GM19043 (cell line): Measurements from ENCODE around the gene GAMT.
"Not testable (repeated sequence)": the region's sequence is repeated elsewhere in the genome, so short reads cannot be mapped to it uniquely, and the experiment has no call there.

ENCODE experiments used
- ATAC-seq: cut with Tn5 transposase; IDR thresholded peaks from one replicate; pipeline ENCODE4 v1.9.1; 2021; ENCODE audit warnings: low read depth; ENCODE audit not compliant: unreplicated experiment

GAMT gene

GRCh38 chr19:1420085-1420484 lies 18.7 kb upstream of the GAMT start:
- not testable (repeated sequence) for ATAC-seq

DNA sequence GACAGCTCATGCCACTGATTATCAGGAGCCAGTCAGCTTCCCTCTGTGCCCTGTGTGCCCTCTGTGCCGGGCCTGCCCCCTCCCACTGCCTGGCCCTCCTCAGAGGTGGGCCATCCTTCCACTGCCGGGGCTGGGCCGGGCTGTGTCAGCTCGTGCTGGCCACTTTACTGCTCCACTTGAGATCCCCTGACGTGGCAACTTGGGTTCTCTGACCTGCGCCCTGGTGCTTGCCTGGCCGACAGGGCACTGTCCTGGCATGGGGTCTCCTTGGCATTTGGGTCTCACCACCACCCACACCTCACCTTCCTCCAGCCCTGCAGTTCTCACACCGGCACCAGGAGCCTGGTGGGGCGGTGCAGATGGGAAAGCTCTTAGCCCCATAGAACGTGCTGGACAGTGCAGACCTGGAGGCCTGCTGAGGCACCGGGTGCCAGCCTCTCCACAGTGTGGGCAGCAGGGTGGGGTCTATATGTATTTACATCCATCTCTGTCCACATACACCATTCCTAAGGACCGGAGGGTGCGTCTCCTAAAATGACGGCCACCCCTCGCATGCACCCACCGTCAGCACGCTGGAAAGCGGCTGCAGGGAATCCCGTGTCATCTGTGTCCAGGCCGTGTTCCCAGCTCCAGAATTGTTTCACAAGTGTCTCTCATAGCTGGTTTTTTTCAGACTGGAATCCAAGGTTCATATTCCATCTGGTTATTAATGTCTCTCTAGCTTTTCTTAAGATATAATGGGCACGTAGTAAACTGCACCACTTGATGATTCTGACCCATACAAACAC lies 17.8 kb upstream of the GAMT start:
- no peak for ATAC-seq

DNA sequence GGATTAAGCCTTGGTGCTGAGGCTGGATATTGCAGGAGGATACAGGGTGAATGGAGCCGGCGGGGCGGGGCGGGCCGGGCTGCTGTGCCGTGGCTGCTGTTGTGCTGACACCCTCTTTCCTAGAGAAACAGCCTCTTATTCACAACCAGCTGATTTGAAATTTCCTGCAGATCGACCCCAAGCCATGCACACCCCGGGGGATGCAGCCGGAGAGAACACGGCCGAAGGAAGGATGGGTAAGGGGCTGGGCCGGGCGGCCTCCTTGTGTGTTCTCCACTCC lies 17.1 kb upstream of the GAMT start:
- no peak for ATAC-seq

GRCh38 chr19:1417681-1418495 lies 16.5 kb upstream of the GAMT start:
- ATAC-seq: no peak

DNA sequence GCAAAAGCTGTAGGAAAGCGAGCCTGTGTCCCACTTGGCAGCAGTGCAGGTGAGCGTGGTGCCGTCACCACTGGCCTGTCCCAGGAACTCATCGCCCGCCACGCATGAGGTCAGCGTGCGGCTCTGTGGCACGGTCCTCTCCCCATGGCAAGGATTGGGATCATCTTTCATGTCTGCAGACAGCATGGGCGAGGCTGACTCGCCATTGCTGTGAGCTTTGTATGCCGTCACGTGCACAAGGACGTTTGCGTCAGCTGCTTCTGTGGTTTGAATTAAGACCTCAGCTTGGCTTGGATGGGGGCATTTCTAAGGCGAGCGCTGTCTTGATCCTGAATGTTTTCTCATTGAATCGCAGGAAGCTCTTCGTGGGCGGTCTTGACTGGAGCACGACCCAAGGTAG lies 15.8 kb upstream of the GAMT start:
- ATAC-seq: no peak

DNA sequence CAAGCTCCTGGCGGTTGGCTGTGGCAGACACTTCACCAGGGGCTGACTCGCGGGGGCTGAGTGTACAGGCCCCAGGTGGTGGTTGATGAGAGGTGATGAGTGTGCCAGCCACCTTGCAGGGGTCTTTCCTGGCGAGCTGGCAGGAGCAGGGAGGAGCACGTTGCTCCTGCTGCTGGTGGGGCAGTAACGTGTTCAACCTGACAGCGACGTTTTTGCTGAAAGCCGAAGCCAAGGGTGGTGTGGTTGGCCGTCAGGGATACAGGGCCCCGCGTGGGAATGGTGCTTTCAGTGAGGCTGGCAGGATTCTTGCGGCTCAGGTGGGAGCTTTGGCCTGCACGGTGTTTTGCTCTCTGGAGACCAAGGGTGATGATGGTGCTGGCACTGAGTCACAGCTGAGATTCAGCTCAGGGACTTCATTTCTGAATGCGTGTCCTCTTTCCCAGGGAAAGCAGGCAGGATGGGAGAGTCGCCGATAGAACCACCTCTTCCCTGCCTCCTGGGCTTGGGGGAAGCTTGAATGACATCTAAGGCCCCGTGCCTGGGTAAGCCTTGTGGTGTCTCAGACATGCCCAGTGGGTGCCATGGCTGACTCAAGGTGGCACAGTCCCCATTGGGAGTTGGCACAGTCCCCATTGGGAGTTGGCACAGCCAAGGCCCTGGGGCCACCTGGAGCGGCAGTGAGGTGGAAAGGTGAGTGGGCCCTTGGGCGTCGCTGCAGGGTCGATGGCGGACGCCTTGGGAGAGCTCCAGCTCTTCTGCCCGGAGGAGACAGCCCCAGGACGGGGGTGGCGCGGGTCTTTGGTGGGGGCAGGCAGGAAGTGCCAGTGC lies 14.9 kb upstream of the GAMT start:
- ATAC-seq: no peak

GRCh38 chr19:1412995-1413800 lies 11.9 kb upstream of the GAMT start:
- no peak for ATAC-seq

- ATAC-seq: no peak
Observed at GRCh38 chr19:1412323-1412923, 11.1 kb upstream of the GAMT start.

DNA sequence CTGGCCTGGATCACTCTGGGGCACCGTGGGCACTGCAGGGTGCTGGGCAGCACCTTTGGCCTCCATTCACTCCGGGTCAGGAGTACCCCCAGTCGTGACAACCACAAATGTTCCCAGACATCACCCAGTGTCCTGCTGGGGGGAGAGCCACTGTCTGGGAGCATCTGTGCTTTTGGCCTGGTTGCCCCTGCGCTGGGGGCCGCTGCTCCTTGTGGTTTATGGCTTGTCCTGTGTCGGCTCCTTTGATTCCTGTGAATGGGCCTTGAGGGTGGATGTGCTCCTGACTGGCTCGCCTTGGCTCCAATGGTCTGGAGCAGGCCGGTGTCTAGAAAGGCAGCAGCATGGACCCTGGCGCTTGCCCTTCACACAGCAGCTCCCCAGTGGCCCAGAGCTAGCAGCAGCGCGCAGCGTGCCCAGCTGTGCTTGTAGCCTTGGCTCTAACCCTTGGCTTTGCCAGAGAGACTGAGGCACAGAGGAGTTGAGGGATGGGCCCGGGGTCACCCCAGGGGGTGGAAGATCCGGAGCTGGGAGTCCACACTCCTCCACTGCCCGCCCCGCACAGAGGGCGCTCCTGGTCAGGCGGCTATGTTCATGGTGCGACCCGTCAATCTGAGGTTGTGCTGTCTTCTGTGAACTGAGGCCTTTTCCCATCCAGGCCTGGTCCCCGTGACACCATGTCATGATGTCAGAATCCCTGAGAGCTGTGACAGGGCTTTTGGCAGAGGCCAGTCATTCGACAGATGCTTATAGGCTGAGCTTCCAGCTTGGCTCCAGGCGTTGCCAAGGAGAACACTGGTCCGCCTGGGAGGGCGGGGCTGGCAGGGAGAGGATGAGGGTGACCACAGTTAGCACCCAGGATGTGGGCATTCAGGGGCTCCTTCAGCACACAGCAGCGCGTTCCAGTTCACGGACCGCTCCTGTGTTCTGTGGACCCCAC lies 10.2 kb upstream of the GAMT start:
- no peak for ATAC-seq

- no peak for ATAC-seq
Observed at GRCh38 chr19:1410789-1411188, 9.4 kb upstream of the GAMT start.

GRCh38 chr19:1410136-1410786 lies 8.9 kb upstream of the GAMT start:
- no peak for ATAC-seq

GRCh38 chr19:1409204-1410005 lies 8.1 kb upstream of the GAMT start:
- ATAC-seq: no peak

DNA sequence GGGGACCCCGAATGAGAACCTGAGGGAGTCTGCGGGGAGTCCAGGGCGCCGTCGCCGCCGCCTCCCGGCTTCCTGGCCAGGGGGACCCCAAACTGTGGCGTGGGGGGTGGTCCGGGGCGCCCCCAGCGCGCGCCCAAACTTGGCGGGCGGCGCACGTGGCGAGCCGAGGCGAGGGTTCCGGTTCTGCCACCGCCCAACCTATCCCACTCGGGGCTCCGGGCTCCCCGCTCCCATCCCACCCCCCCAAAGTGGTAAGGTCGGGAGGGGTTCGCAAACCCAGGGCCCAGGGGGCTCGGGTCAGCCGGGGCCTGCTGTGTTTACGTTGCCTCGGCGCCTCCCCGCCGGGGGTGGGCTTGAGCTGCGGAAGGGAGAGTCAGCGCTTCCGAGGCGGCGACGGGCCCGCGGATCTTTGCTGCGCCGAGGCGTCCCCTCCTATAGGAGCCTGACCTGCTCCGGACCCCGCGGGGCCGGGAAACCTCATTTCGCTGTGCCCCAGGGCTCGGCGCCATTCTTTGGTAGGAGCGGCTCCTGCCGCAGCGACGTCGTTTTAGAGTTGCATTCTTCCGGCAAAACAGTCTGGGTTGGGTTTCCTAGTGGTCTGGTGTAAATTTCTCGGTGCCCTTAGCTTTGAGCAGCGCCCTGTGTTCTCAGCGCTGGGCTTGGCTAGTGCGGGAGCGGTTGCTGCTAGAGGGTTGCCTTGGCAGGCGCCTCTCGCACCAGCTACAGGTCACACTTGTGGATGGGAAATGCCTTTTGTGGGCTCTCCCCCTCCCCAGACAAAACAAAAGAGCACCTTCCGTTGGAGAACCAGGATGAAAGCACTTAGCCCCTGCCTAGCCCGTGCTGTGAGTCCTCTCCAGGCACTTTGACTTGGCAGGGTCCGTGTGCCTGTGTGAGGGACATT lies 7.2 kb upstream of the GAMT start:
- no peak for ATAC-seq

DNA sequence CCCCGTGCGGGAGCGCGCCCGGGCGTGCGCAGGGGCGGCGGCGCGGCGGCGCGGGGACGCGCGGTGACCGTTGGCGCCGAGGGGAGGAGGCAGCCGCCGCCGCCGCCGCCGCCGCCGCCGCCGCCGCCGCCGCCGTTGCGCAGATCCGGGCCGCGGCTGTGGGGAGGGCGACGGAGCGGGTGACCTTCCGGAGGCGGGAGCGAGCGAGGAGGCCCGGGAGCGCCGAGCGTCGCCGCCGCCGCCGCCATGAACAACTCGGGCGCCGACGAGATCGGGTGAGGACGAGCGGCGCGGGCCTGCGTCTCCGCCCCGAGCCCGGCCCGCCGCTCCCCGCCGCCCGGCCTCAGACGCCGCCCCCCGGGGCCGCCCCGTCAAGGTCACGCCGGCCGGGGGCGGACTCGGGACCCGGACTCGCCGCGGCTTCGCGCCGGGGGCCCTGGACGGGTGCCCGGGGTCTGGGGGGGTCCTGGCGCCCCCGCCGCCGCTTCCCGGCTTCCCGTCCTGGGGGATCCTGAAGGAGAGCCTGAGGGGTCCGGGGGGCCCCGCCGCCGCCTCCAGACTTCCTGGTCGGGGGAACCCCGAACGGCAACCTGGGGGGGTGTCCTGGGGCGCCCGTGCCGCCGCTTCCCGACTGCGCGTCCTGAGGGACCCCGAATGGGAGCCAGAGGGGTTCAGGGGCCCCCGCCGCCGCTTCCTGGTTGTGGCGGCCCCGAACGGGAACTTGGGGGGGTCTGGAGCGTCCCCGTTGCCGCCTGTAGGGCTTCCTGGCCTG lies 6.4 kb upstream of the GAMT start, which contains the start of gene DAZAP1:
DAZAP1 (plus strand) TSS at position 59 of the 772 bp plus-strand sequence; CDS start at position 247, 188 bp downstream.
- ATAC-seq: no peak

DNA sequence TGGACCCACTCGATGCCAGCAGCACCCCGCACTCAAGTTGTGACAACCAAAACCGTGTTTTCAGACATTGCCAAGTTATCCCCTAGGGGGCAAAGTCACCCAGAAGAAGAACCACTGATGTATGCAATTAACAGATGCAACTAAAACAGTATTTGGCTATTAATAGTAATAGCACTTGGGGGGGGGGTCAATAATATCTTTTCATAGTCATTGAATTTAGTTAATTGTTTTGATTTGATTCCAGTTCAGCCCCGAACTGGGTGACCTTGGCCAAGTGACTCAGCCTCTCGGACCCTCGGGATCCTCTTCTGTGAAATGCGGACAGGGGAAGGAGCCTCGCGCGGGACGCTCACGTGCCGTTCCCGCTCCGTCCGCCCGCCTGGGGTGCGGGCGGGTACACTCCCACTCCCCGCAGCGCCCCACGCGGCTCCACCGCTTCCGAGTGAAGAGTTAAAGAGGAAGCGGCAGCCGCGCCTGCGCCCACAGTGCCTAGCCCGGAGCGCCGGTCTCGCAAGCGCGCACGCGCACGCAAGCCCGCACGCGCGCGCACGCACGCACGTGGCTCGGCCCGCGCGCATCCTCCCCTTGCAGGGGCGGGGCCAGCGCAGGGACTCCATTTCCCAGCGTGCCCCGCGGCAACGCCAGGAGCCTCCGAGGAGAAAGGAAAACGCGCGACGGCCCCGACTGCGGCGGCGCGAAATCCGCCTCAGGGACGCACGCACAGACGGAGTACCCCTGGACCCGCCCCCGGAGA lies 5.6 kb upstream of the GAMT start:
- peak; percentile 67 for ATAC-seq
